ENCODE results near the gene SEMA6A. TPM values are rescaled to one million over a fixed set of nuclear protein-coding genes. Genes with fewer than 3 reads are reported as not detected.

SEMA6A gene
- total and polyA plus RNA-seq, 9 of the 15 experiments (the other 6 are each of a cell fraction or from before 2014, with no cell fraction given): 0.04 to 0.42 (median 0.18) TPM; not detected in 5

DNA sequence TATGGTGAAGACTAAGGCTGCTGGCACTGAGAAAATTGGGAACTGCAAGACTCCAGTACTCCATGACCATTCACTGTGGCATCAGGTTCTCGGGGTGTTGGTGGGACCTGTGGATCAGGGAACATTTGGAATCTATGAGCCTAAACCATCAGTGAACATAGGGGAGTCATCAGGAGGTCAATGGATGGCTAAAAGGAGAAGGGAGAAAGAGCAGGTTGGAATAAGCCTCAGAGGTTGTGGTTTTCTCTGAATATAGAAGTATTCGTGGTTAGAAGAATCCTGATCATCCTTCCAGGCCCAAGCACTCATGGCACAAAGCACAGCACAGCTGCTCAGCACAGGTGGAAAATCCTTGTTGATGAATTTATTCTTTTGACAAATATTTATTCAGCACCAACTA is 156.6 kb downstream of the SEMA6A start:
- no peak for FAIRE-seq
- intact Hi-C loops (cut with micrococcal nuclease): no loop called here
- no peak for TF ChIP-seq MTA3 (IDR thresholded peaks at IDR 0.05; ENCODE audit: borderline replicate concordance)
- TF ChIP-seq BRCA1 (IDR thresholded peaks at IDR 0.05): no peak
- TF ChIP-seq BRCA1 (CRISPR knock-in tag; IDR thresholded peaks at IDR 0.05): no peak
- TF ChIP-seq, protein P1, sequence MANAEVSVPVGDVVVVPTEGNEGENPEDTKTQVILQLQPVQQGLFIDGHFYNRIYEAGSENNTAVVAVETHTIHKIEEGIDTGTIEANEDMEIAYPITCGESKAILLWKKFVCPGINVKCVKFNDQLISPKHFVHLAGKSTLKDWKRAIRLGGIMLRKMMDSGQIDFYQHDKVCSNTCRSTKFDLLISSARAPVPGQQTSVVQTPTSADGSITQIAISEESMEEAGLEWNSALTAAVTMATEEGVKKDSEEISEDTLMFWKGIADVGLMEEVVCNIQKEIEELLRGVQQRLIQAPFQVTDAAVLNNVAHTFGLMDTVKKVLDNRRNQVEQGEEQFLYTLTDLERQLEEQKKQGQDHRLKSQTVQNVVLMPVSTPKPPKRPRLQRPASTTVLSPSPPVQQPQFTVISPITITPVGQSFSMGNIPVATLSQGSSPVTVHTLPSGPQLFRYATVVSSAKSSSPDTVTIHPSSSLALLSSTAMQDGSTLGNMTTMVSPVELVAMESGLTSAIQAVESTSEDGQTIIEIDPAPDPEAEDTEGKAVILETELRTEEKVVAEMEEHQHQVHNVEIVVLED (CRISPR knock-in tag; IDR thresholded peaks at IDR 0.05): no peak
- TF ChIP-seq TAF7 (tag; IDR thresholded peaks at IDR 0.05): no peak
- TF ChIP-seq, protein P2, sequence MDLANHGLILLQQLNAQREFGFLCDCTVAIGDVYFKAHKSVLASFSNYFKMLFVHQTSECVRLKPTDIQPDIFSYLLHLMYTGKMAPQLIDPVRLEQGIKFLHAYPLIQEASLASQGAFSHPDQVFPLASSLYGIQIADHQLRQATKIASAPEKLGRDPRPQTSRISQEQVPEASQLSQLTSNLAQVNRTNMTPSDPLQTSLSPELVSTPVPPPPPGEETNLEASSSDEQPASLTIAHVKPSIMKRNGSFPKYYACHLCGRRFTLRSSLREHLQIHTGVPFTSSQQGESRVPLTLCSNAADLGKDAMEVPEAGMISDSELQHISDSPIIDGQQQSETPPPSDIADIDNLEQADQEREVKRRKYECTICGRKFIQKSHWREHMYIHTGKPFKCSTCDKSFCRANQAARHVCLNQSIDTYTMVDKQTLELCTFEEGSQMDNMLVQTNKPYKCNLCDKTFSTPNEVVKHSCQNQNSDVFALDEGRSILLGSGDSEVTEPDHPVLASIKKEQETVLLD (IDR thresholded peaks at IDR 0.05): no peak
- no peak for TF ChIP-seq ZNF134 (CRISPR knock-in tag; conservative IDR thresholded peaks at IDR 0.05)
- TF ChIP-seq CEBPB (tag; IDR thresholded peaks at IDR 0.05): no peak
- TF ChIP-seq MEF2A (IDR thresholded peaks at IDR 0.05; ENCODE audit: control insufficient read depth, low read depth, low read length): no peak
- TF ChIP-seq ZNF263 (CRISPR knock-in tag; IDR thresholded peaks at IDR 0.05; ENCODE audit: borderline replicate concordance): no peak
- TF ChIP-seq MYNN (IDR thresholded peaks at IDR 0.05): no peak
- TF ChIP-seq MYNN (CRISPR knock-in tag; IDR thresholded peaks at IDR 0.05): no peak
- TF ChIP-seq RBM17 (IDR thresholded peaks at IDR 0.05; ENCODE audit: borderline replicate concordance, low read depth, low read length): no peak
- no peak for TF ChIP-seq ZNF253 (CRISPR knock-in tag; conservative IDR thresholded peaks at IDR 0.05)
- TF ChIP-seq, protein P3, sequence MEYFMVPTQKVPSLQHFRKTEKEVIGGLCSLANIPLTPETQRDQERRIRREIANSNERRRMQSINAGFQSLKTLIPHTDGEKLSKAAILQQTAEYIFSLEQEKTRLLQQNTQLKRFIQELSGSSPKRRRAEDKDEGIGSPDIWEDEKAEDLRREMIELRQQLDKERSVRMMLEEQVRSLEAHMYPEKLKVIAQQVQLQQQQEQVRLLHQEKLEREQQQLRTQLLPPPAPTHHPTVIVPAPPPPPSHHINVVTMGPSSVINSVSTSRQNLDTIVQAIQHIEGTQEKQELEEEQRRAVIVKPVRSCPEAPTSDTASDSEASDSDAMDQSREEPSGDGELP (CRISPR knock-in tag; IDR thresholded peaks at IDR 0.05; ENCODE audit: borderline replicate concordance): no peak
- no peak for TF ChIP-seq SMAD4 (CRISPR knock-in tag; conservative IDR thresholded peaks at IDR 0.05)
- TF ChIP-seq YY1 (IDR thresholded peaks at IDR 0.05; ENCODE audit: borderline replicate concordance in 1 of 3, control insufficient read depth in 1 of 3, extremely low read depth in 1 of 3, insufficient read depth in 3 of 3, insufficient read length in 1 of 3, insufficient replicate concordance in 2 of 3, low read depth in 1 of 3, low read length in 2 of 3): no peak
- TF ChIP-seq MEF2D (tag; conservative IDR thresholded peaks at IDR 0.05; ENCODE audit: low read depth): no peak
- TF ChIP-seq HIVEP1 (CRISPR knock-in tag; IDR thresholded peaks at IDR 0.05): no peak
- no peak for TF ChIP-seq BRD9 (IDR thresholded peaks at IDR 0.05; ENCODE audit: low read depth, partially characterized antibody)
- TF ChIP-seq NCOA2 (IDR thresholded peaks at IDR 0.05; ENCODE audit: partially characterized antibody in 2 of 2): no peak

More for the DNA sequence above, 156.6 kb downstream of the SEMA6A start:
- no peak for DNase-seq (ENCODE audit: extremely low read depth in 1 of 4, low spot score in 3 of 4)
- no peaks in the 10 kb centered on the region for H3K4me1 ChIP-seq (replicated peaks in 1 of 2; ENCODE audit: control insufficient read depth in 2 of 2, insufficient read depth in 2 of 2, low read length in 2 of 2)
- whole genome bisulfite sequencing (ENCODE audit: insufficient coverage, low coverage, missing lambda C conversion rate): 0% methylated on average over 2 of the region's 2 CpGs
- POLR2A ChIA-PET: interaction anchor here (0.8 kb wide), 1 partner anchor 22 kb away, joined by 3 read pairs; no protein-coding TSS in a partner anchor
- no peak overlapping the region for H2AFZ ChIP-seq (ENCODE audit: low read depth, low read length)
- no peak overlapping the region for H3K4me2 ChIP-seq (ENCODE audit: insufficient read depth, low read length)
- H3K79me2 ChIP-seq (ENCODE audit: control insufficient read depth, insufficient read depth, low read length): no peaks in the 10 kb centered on the region
- H4K20me1 ChIP-seq (replicated peaks; ENCODE audit: control insufficient read depth, insufficient read depth, low read length): no peaks in the 10 kb centered on the region; the same call in 1 of the 2 replicates
- no peaks in the 10 kb centered on the region for H3K36me3 ChIP-seq (ENCODE audit: control insufficient read depth, insufficient read depth, low read length)
- H3K9me1 ChIP-seq (ENCODE audit: control insufficient read depth, insufficient read depth, low read length): no peaks in the 10 kb centered on the region
- CTCF ChIA-PET (ENCODE audit: low intra/inter-chr PET ratio): no interaction called here
- in situ Hi-C loops (cut with MboI): no loop called here
- H3K4me3 ChIP-seq: no peak overlapping the region
- H3K27me3 ChIP-seq (ENCODE audit: control insufficient read depth in 2 of 2, insufficient read depth in 2 of 2, low read length in 2 of 2): no peaks in the 10 kb centered on the region
- no peak overlapping the region for H3K9ac ChIP-seq (ENCODE audit: insufficient read depth in 1 of 2, low read depth in 2 of 2, low read length in 2 of 2)
- no peaks in the 10 kb centered on the region for H3K9me3 ChIP-seq (replicated peaks; ENCODE audit: control insufficient read depth, insufficient read depth, low read depth, low read length)
- no TSS peak for BruUV-seq (replicated peaks)
- no peak overlapping the region for H3K27ac ChIP-seq (ENCODE audit: extremely low read depth, low read depth, low read length)
- ATAC-seq: no peak

Measured in K562 (cell line).